Stimulated activated CD8-positive, alpha-beta memory T cell treated with anti-CD3 and anti-CD28 coated beads, Interleukin-4, amount 100 ng/mL, for 1 hour (primary cell): ENCODE results near the gene PSMB9.
"Not testable (repeated sequence)": the region's sequence is repeated elsewhere in the genome, so short reads cannot be mapped to it uniquely, and the experiment has no call there.

Experiments
- DNase-seq, 2 donors: peaks; one replicate each; pipeline ENCODE4 v3.0.0-alpha.2; 2020; ENCODE audit warnings: low read depth in 2 of 2, low spot score in 1 of 2

The PSMB9 gene

DNA sequence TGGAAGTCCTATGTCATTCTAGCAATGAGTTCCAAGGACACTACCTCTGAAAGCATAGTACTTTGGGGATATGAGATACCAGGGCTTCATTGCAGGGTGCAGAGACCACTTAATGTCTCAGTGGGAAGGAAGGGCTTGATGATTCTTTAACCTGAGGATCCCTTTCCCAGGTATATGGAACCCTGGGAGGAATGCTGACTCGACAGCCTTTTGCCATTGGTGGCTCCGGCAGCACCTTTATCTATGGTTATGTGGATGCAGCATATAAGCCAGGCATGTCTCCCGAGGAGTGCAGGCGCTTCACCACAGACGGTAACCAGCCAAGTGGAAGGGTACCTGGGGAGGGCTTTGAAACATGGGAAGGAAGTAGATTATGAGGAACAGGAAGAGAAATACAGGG lies 4.2 kb downstream of the PSMB9 start:
- no peak for DNase-seq

DNA sequence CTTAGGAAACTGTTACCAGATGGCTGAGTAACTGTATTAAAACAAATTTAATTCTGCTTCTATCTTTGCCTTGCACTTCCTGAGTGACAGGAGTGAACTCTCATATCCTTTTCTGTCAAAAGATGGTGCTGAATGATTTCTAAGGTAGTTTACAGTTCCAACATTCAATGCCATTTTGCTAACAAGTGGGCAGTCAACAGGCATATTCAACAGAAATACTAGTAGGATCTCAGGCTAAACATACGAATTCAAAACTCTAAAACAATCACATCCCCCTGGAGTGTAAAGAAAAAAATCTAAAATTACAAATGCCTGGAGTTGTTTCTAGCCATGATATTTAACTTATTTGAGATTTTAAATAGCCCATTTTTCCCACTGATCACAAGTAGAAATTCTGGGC lies 6.7 kb downstream of the PSMB9 start:
- no peak for DNase-seq

DNA sequence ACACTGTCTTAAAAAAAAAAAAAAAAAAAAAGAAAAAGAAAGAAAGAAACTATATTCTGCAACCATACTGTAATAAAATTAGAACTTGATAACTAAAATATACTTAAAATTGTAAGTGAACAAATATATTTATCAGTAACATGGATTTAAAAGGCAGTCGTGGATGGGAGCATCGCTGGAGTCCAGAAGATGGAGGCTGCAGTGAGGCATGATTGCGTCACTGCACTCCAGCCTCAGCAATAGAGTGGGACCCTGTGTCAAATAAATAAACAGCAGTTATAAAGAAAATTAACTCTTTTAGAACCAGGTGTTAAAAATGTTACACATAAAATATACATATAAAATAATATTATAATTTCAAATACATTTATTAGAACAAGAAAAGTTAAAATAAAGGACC lies 8.7 kb downstream of the PSMB9 start:
- DNase-seq: no peak

DNA sequence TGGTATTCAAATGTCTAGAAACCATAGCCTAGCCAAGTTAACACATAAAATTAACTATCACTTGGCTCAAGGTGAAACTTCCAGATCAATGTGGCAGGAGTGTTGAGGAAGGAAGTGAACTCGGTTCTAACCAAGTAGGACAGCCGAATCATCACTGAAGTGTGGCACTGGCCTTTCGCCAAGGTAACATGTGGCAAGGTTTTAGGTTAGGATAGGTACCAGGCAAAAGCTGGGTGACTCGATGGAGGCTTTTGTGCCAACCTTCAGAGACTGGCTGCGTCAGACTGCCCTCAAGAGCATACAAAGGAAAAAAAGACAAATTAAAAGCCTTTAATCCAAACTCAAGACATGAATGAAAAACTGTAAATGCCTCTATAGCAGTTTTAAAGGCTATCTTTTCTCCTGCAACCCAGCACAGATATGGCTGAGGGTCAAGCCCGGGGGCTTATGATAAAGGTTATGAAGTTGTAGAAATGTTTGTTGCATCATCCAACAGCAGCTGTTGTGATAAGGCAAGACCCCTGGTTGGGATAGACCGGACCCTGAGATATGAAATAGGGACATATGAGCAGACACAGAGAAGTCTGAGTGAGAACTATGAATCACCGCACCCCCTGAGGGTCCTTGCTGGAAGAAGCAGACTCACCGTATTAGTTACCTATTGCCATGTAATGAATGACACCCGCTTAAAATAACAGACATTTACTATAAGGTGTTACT lies 11.9 kb downstream of the PSMB9 start:
- DNase-seq: no peak

DNA sequence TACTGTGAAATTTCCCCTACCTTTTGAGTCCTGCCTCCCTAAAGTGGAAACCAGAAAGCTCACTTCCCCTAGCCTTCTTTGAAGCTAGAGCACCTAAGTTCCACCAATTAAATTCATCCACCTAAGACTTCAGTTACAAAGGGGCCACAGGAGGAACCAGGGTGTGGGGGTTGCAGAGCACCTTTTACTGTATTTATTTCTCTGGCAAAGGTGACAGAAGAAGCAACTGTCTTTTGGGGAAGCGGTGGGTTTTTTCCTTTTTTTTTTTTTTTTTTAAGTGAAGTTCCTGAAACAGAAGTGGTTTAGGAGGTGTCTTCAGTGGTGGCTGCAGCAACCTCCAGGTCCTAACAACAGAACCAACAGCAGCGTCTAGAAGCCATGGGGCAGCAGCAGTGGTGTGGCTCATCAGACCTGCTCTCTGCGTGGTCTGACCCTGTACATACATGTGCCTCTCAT lies 13.1 kb downstream of the PSMB9 start:
- DNase-seq: no peak

DNA sequence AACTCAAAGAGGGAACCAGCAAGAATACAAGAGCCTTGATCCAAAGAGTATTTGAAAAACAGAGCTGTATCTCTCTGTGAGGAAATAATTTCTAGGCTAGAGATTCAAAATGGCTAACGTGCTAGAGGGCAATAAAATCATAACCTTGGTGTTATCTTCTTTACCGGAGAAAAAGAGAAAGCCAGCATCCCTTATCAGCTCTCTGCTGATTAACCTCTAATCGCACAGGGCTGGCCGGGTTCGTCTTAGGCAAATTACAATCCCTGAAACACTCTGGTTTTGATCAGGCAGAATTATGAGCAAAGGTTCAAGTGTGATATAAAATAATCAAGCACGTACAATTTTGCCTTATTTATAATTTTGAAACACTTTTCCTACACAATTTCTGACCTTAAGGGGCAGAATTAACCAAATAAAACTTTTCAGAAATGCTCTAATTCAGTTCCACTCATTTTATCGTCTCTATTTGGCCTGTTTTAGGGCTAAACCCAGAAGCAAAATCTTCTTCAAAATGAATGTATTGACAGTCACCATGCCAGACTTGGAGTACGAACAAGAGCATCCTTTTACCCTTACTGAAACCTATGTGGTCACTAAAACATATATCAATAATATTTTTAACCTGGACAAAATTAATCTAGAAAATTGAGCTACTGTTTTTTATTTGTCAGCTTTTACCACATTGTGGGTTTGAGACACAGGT lies 13.7 kb downstream of the PSMB9 start:
- DNase-seq: no peak

DNA sequence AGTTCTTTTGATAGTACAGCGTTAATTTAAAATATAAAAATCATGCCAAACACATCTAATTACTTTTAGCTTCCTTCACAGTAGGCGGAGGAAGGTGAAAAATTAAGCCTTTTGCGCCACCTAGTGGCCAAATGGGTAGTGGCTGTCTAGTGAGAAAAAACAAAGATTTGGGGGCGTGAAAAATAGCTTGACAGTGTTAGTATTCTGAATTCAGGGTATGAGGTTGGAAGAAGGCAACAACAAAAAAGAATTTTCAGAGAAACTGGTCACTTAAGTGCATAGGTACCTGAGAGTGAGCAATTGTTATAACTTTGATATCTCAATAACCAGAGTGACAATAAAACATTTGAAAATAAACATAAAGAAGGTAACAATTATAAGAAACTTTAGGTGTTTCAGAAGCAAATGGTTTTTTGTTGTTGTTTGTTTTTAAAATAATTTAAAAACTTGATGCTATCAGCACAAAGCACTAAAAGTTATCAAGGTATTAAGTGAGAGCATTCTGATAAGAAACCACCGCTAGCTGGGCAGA lies 14.3 kb downstream of the PSMB9 start:
- DNase-seq: peak; percentile 77 to 80

DNA sequence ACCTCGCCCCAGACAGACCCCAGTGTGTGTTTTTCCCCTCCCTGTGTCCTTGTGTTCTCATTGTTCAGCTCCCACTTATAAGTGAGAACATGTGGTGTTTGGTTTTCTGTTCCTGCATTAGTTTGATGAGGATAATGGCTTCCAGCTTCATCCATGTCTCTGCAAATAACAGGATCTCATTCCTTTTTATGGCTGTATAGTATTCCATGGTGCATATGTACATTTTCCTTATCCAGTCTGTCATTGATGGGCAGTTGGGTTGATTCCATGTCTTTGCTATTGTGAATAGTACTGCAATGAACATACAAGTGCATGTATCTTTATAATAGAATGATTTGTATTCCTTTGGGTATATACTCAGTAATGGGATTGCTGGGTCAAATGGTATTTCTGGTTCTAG lies 20.0 kb downstream of the PSMB9 start:
- not testable (repeated sequence) for DNase-seq

DNA sequence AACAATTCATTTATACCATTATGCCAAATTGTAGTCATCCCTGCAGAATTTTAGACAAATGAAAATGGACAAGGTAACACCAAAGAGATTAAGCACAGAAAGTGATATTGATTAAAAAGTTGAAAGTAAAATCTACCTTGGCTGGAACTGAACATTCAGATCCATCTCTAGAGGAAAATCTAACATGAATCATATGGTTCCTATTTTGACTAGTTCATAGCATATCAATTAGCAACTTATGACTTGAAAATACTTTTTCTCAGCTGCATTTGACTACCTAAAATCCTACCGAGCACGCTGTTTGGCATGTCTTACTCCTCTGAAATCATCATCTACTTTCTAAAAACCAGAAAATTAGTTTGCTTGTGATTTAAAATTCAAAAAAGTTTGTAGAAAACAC lies 22.6 kb downstream of the PSMB9 start:
- no peak for DNase-seq

DNA sequence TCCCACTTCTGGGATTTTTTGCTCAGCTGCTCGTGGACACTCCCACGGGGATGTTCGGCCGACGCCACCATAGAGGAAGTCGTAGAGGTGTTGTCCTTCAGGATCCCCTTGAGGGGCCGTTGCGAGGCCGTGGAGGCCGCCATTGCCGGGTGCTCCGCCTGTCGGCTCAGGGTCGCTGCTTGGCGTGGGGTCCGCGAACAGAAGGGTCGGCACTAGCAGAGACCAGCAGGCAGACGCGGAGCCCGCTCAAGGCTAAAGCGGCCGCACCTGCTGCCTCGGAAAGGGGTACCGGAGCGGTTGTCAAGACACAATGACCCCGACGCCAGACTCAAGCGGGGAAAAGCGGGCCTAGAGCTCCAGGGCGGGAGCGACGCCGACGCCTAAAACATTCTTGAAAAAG lies 25.7 kb downstream of the PSMB9 start:
- DNase-seq: no peak

DNA sequence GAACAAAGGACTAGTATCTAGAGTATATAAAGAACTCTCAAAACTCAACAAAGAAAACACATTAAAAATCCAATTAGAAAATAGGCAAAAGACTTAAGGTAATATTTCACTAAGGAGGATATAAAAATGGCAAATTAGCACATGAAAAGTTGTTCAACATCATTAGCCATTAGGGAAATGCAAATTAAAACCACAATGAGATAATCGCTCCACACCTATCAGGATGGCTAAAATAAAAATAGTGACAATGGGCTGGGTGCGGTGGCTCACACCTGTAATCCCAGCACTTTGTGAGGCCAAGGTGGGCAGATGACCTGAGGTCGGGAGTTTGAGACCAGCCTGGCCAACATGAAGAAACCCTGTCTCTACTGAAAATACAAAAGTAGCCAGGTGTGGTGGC lies 27.0 kb downstream of the PSMB9 start:
- not testable (repeated sequence) for DNase-seq

DNA sequence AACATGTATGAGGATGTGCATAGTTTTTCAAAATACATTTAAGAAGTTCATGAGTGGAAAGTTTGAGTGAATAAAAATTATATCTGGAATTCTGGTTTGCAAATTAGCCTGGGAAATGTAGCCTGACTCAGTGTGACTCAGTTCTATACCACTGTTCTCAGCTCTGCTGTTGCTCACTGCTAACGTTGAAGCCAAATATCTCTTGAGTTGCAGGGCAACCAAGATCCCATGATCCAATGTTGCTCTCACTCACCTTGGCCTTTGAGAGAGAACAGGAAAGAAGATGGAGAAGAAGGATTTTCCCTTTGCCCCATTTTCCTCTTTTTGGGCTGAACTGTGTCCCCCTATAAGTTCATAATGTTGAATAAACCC lies 28.9 kb downstream of the PSMB9 start:
- DNase-seq: no peak

DNA sequence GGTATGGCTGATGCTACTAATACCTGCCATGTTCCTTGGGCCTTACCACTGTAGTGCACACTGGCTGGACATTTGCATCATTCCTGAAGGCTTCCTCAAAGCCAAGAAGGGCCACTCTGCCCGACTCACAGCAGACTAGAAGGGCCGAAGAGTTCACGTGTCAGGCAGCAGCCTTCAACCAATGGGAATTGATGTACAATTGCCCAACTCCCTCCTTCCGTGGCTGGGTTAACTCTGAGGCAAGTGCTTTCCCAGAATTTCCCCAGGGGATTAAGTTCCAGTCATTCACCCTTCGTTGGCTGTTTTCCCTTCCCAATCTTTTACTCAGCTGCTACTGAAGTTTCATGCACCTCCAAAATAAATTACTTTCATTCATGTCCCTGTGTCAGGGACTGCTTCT lies 29.8 kb downstream of the PSMB9 start:
- no peak for DNase-seq

DNA sequence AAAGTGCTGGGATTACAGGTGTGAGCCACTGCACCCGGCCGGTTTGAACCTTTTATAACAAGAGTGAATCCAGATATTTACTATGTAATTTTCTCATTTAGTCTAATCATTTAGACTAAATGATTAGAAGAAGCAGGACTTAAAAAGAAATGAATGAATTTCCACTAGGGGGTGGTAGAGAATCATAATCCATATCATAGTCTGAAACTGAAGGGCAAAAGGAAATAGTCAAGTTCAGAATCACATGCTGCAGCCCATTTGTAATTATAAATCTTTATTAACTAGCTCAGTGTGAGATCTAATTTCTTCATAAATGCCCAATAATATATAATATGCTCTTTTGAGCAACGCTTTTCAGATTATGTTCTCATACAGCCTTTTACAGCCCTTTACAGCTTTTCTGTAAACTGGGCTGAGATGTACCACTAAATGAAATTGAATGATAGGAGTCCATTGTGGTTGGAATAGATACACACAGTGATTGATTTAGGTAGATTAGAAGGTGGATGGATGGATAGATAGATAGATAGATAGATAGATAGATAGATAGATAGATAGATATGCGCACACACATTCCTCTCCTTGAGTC lies 31.8 kb downstream of the PSMB9 start:
- DNase-seq: no peak

DNA sequence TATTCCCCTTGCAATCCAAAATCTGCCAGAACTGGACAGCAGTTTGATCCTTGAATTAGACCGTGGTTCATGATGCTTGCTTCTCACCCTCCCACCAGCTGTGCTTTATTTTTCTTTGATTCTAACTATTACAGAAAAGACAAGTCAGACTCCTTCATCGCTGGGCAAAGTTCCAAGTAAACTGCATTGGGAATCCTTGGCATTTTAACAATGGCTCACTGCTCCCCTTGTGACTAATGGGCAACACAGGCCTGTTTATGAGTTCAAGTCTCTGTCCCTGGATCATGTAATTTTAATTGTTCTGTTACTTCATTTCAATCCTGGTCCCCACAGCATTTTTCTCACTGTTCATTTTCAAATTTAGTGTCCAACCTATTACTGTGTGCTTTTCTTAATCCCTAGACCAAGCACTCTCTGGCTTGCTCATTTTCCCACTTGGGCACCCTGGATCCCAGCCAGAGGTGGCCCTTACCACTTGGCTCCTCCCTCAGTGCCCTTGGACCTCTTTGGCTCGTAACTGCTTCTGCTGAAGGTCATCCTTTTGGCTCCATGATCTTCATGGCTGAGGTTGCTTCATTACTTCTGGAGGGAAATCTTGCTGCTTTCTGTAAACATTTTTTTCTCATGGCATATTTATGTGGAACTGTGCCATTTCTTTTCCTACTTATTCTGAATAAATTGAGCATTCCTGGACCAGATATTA lies 32.8 kb downstream of the PSMB9 start:
- no peak for DNase-seq

DNA sequence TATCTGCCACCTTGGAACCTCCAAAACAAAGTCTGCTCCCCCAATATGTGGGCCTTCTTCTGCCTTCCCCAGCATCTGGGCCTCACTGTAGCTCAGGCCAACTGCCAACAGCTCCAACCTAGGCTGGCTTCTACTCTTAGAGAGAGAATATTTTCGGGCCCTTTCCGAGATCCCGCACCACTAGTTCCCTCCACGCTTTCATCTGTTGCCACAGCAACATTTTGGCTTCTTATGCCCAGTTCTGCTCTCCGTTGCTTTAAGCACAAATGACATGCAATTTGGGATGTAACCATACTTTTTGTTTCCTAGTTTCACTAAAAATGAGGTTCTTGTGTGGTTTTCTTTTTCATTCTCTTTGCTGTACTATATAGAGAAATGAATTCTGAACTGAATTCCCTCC lies 33.6 kb downstream of the PSMB9 start:
- no peak for DNase-seq

DNA sequence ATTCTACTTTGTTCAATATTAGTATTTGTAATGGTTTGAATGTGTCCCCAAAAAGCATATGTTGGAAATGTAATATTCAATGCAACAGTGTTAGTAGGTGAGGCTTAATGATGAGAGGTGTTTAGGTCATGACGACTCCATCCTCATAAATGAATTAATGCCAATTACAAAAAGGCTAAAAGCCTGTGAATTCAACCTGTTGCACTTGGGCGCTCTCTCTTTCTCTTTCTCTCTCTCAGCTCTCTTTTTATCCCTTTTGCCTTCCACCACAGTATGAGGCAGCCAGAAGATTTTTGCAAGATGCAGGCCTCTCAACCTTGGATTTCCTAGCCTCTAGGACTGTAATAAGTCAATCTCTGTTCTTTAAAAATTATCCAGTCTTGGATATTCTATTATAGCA lies 34.6 kb downstream of the PSMB9 start:
- no peak for DNase-seq

DNA sequence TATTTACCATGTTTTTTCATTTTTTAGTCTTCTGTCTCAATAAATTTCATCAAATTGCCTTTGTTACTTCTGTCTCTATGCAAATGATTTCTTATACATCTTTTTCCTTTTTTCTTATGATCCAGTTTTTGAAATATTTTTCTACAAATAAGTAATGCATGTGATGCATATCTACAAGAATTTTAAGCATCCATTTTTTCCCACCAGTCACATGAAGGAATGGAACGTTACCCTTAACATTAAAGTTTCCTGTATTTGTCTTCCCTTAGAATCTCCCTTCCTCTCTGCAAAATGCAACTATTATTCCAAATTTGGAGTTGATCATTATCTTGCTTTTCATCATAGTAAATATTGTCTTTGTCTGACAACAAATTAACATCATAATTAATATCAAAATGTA lies 35.5 kb downstream of the PSMB9 start:
- DNase-seq: no peak

DNA sequence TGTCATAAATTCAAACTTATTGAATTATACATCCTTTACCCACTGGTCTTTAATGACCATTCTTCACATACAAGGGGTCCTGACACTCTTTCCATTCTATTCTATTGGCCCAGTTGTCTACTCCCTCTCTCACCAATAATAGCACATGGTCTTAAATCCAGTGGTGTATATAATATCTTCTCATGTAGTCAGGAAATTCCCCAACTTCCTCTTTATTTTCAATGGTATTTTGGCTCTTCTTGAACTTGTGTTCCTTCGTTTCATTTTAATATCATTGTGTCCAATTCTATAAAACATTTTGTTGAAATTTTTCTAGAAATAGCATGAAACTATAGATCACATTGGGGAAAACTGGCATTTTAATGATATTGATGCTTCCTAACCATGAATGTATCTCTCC lies 36.8 kb downstream of the PSMB9 start:
- DNase-seq: no peak

DNA sequence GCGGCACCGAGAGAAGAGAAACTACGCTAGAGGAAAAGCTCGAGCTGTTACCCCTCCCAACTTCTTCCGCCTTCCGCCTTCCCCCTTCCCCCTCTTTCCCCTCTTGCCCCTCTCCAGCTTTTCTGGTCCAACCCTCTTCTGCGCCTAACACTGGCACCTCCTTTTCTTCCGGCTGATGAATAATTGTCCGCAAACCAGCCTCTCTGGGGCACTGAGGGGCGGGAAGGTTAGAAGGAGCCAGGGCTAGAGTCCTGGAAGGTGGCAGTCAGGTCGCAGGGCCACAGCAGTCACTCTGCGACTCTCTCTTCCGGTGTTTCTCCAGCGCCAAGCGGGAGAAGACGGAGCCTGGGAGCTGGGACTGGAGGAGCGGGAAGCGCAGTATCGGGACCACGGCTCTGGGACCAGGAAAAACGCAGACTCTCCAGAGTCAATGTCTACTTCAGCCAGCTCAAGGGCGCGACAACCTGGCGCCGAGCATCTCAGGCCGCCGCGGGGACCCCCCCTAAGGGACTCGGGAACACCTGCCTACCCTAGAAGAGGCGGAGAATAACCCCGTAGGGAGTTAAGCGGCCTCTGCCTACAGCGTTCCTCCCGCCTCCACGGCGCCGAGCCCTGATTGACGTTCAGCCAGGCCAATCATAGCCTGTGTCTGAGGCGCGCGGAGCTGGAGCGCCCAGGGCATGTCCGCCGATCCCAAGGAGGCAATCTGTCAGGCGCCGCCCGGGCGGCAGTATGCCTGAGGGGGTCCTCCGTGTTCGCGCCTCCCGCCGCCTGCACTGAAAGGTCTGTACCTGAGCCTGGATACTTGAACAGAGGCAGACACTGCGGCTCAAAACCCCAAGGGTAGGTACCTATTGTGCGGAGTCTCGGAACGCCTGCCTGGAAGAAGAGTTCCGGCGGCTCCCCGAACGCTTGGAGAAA lies 40.4 kb downstream of the PSMB9 start:
- DNase-seq: peak; percentile 91 to 92

DNA sequence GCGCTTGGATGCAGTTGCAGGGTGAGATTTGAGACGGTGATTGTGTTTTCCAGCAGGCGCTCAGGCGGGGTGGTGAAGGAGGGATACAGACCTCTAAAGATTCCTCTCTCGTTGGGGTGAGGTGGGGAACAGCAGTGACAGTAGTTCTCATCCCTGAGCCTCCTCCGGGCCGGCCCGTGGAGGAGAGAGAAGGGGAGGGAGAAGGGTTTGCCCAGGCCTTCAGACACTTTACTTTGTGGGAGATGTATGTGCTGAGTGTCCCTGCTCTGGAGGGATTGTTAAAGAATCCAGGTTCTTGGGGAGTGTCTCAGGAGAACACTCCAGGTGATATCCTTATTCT lies 41.0 kb downstream of the PSMB9 start:
- DNase-seq: no peak
